Esophagus muscularis mucosa (tissue), 4 donors: Measurements from ENCODE around the gene CREB3.

ENCODE experiments used
- EP300 ChIP-seq: sonication (generic); formaldehyde crosslinking; IDR thresholded peaks from one replicate; pipeline ENCODE4 v1.6.1; 2017; ENCODE audit warnings: antibody characterized with exemption
- POLR2A ChIP-seq: fragments of 450-650 bp; IDR thresholded peaks from one replicate; pipeline ENCODE4 v1.6.1; 2017; ENCODE audit warnings: antibody characterized with exemption, moderate library complexity, mild to moderate bottlenecking, low read depth
- POLR2AphosphoS5 ChIP-seq, 2 donors: sonication (generic); formaldehyde crosslinking; IDR thresholded peaks; one replicate each; pipeline ENCODE4 v1.6.1; 2017; ENCODE audit warnings: antibody characterized with exemption in 2 of 2
- TF ChIP-seq, protein P1 (sequence below), 3 experiments: fragments of 200-600 bp in 2 of 3; fragments of 450-650 bp in 1 of 3; sonication (generic) in 2 of 3; IDR thresholded peaks; one replicate each; pipeline ENCODE4 v1.5.1; 2017 to 2019; ENCODE audit warnings: antibody characterized with exemption in 3 of 3, mild to moderate bottlenecking in 2 of 3, moderate library complexity in 1 of 3

DNA sequence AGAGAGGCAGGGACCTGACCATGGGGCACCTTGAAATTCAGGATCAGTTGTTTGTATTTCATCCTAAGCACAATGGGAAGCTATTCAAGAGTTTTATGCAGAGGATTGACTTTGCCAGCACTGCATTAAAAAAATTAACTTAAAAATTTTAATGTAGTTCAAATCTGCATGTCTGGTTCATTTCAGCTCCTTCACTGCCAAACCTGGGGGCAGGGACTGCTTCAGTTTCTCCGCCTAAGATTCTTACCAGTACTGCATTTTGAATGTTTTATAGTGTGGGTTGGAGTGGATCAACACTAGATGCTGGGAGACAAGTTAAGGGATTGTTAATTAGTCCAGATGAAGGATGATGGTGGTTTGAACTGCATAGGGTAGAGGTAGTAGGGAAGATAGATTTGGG is 37.3 kb downstream of the CREB3 start:
- TF ChIP-seq, protein P1, sequence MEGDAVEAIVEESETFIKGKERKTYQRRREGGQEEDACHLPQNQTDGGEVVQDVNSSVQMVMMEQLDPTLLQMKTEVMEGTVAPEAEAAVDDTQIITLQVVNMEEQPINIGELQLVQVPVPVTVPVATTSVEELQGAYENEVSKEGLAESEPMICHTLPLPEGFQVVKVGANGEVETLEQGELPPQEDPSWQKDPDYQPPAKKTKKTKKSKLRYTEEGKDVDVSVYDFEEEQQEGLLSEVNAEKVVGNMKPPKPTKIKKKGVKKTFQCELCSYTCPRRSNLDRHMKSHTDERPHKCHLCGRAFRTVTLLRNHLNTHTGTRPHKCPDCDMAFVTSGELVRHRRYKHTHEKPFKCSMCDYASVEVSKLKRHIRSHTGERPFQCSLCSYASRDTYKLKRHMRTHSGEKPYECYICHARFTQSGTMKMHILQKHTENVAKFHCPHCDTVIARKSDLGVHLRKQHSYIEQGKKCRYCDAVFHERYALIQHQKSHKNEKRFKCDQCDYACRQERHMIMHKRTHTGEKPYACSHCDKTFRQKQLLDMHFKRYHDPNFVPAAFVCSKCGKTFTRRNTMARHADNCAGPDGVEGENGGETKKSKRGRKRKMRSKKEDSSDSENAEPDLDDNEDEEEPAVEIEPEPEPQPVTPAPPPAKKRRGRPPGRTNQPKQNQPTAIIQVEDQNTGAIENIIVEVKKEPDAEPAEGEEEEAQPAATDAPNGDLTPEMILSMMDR (IDR thresholded peaks at IDR 0.05), result no peak
- TF ChIP-seq POLR2A, result no peak
- no peak for TF ChIP-seq POLR2AphosphoS5 (IDR thresholded peaks at IDR 0.05)
- no peak for TF ChIP-seq EP300
